Loucy (cell line): ENCODE data around the gene MAPKAP1.

Source experiments
- CTCF ChIP-seq: fragments of 200-600 bp; sonication (generic); conservative IDR thresholded peaks from 2 replicates; pipeline ENCODE4 v1.5.1; 2014; ENCODE audit warnings: mild to moderate bottlenecking, antibody characterized with exemption, low read length
- EZH2phosphoT487 ChIP-seq: fragments of 200-600 bp; IDR thresholded peaks from 2 replicates; pipeline ENCODE4 v1.6.1; 2018; ENCODE audit warnings: antibody characterized with exemption, mild to moderate bottlenecking, moderate library complexity, borderline replicate concordance

DNA sequence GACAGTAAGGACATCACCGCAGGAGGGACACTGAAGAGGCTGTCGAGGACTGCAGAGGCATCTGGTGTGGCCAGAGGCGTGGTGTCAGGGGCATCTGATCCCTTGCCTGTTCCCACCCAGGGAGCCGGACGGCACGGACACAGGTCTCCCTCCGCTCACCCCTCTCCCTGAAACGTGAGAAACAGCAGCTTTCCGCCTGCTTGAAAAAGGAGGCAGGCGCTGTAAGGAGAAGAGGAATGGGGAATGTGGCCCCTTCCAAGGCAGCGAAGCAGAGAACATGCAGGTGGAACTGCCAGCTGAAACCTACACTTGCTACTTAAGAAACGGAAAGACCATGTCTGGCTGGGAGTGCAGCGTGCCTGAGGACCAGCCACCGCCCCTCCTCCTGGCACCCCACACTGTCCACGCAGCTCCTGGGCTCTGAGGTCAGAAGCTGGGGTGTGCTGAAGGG lies 269.2 kb downstream of the MAPKAP1 start:
- TF ChIP-seq CTCF (no peak), EZH2phosphoT487 (no peak)
